Activated CD4-positive, alpha-beta T cell treated with anti-CD3 and anti-CD28 coated beads, Interleukin-2, amount 50 U/mL, for 24 hours (primary cell): ENCODE results near the gene DIAPH2.

ENCODE experiments used
- DNase-seq, 2 donors: peaks; one replicate each; pipeline ENCODE4 v3.0.0-alpha.2; 2020; ENCODE audit warnings: low read depth in 1 of 2, low spot score in 1 of 2

The DIAPH2 gene

DNA sequence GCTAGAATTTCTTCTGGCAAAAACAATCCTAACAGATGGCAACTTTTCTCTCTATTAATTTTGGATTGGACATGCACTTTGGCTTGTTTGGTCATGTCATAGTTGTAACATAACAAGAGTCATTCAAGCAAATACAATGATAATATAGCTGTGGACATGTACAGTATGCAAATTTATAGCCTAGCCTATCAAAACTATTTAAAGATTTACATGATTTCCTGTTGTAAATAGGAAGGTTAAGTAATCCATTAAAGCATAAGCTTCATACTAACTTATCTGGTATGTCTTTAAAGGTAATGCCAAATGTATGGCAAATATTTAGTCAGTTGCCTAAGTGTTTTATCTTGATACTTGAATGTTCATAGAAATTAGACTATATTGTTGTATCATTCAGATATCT is 244.4 kb downstream of the DIAPH2 start:
- DNase-seq, result no peak

DNA sequence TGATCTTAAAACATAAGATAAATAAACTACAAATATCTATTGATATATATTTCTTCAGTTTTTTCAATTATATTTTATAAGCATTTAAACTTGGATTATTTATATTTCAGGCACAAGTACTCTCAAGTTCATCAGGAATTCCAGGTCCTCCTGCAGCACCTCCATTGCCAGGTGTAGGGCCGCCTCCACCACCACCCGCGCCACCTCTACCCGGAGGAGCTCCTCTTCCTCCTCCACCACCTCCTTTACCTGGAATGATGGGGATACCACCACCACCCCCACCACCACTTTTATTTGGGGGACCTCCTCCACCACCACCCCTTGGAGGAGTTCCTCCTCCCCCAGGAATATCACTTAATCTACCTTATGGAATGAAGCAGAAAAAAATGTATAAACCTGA is 273.1 kb downstream of the DIAPH2 start:
- no peak for DNase-seq

DNA sequence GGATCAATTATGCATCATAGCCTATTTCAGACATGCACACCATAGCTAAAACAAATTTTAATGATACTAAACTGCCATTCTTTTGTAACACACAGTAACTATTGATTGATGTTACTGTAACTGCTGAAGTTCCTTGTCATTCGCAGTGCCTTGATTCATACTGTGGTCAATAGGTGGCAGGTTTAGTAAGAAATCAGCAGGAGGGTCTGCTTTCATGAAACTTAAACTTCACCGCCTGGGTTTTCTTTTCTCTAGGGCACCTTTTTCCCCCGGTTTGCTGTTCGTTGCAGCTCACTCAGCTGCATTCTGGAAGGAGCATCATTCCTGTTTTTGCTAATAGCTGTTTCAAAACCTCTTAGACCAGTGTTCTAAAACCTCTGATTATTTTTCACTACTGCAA is 287.2 kb downstream of the DIAPH2 start:
- no peak for DNase-seq

DNA sequence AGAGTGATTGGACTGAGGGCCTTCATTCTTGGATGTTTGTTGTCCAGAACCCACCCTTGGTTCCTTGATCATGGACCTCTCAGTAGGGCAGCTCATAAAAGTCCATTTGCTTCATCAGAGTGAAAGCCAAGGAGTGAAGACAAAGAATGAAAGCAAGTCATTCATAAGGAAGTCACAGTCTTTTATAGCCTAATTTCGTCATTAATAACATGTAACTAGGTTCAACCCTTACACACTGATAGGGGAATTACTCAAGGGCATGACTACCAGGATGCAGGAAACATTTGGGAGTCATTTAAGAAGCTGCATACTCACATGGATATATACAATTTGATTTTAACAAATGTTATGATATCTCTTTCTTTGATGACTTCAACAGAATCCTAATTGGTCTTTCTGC is 294.3 kb downstream of the DIAPH2 start:
- DNase-seq, result no peak

DNA sequence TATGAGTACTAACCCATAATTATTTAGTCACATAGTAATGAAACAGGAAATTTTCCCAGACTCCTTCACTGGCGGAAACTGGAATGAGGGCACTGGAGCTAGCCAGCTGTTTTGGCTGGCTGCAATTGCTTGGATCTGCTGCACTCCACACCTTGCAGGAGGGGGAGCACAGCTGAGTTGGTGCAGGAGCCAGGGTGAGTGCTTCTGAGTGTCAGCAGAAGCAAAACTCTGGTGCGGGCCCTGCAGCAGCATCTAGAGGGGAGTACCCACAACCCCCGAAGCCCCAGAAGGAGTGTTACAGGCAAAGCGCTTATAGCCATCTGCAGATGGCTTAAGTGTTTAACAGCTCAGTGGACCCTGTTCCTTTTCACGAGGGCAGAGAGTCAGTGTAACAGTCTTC is 295.1 kb downstream of the DIAPH2 start:
- DNase-seq, result no peak

DNA sequence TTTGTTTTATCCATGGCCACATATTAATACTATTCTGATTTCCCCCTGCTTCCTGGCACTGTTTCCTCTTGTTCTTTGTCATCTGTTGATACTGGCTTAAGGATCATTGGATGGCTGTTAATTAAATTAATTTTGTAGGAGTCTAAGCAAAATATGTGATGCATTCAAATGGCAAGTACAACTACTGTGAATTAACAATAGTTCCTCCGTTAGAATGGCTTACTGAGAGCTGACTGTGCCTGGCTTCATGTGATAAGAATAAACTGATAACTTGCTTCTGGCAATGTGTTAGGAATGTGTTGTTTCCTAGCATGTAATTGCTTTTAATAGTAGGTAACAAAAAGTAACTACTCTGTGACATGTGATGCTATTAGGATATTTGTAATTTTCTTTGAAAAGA is 297.5 kb downstream of the DIAPH2 start:
- no peak for DNase-seq

DNA sequence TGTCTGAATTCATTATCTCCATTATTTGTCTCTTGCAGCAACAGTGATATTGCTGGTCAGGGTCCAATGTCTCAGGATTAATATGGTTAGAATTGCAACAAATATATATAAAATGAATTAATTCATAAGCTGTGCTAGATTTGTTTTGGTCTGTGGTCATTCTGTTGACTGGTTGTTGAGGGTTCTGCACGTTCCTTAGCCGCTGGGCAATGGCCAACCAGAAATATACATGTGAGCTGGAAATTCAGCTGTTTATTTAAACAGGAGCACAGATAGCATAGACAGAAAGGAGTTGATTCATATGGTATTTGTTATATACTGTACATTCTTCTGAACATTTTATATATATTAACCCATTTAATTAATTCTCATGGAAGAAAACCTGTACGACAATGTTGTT is 299.9 kb downstream of the DIAPH2 start:
- DNase-seq, result no peak

DNA sequence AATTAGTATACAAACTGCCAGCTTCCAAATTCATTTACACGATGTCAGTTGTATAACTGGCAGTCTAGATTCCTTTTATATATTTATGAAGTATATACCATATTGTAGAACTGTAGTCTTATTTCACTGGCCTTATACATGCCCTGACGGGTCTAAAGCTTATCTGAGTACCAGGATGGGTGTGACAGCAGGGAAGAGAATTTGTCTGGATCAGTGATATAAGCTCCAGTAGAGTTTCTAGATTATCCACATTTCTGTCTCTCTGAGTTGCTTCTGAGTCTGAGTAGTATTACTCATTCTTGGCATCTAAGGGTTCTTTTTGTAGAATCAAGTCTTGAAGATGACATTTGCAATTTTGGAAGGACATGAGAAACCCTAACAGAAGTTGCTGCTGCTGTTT is 300.4 kb downstream of the DIAPH2 start:
- DNase-seq, result no peak

DNA sequence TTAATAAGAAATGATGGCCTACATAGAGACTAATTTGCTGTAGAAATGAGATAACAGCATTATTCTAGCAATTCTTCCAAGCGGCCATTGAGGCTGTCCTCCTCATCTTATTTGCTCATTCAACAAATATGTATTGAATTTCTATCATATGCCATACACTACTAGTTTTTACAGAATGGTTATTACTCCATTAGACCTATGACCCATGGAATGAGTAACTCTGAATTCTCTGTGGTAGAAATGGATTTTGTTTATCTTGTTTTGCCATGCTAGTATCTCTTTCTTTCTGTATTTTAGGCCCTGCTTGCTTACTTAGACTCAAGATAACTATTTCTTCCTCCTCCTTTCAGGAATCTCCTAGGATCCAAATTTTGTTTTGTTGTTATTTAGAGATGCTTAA is 302.6 kb downstream of the DIAPH2 start:
- DNase-seq, result no peak

DNA sequence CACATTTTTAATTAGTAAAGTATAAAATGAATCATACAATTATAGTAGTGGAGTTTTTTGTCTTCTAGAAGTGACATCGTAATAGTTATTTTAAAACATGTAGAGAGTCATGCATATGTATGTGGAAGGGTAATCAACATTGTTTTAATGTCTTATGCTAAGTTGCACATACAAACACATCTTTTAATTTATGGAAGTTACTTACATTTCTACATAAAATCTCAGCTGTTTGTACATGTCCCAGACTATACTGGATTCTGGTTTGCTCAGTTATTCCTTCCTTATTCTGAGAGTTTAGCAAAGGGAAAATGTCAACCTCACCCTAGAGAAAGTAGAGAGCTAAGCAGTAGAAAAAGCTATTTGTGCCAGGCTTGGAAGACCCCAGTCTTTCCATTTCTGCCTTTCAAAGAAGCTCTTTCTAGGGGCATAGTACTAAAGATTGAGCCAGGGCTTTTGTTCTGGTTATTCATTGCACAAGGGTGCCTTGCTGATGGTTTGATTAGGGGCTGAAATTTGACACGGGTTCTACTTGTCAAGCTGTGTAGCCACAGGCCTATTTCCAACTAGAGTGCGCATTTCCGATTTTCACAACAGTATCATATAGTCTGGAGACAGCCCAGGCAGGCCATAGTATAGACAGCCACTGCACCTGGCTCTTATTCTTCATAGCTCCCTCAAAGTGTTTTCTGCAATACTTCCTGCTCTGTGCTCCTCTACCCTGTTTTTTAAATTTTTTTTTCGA is 305.4 kb downstream of the DIAPH2 start:
- no peak for DNase-seq

DNA sequence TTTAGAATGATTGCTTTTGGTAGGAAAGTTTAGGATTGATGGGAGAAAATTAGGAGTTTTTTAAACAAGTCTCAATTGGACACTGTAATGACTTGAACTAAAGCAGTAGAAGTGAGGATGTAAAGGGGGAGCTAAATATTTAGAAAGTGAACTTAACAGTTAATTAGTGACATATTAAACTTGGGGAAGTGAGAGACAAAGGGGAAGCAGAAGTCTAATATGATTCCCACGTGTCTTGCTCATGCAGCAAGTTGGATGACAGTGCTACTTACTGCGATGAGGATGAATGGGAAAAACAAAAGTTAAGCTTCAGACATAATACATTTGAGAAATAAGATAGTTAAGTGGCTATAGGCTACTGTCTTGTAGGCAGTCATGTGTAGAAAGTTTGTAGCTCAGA is 309.5 kb downstream of the DIAPH2 start:
- DNase-seq, result no peak

DNA sequence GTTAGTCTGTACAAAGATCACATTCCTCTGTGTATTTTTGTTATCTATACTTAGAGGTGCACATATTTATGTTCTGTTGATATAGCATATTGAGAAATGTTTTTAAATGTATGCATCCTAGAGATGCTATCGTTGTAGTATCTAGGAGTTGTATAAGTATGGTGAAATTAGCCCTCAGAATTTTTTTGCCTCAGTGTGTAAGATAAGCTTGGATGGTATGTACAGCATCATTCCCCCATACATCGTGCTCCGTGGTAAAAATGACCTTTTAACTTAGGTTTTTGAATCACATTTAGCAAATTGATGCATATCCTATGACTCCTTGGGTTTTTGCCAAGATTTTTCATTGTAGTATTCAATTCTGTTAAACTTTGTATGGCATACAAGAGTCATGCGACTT is 312.6 kb downstream of the DIAPH2 start:
- no peak for DNase-seq

DNA sequence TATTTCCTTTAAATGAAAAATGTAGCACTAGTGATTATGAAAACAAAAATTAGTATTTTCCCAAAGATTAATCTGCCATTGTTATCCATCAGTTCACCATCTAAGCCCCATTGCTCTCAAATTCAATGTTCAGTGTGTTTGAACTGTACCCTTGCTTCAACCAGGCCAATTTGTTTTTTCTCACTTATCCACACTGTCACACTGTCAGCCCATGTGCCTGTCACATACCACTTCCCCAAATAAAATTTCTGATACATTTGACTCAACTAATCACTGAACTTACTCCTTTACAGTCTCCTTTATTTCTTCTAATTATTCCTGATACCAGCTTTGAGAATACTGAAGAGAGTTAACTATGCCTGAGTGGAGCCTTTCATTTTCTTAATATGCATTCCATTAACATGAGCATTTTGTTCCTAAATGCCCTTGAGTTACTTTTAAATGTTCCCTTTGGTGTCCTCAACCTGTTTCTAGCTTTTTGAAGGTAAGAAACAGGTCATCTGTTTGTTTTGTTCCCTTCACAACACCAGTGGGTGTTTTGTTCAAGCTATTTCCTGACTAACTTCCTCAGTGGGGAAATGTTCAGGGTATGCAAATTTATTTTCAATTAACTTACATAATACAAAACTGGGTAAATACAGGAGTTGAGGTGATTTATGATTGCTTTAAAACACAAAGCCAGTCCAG is 316.2 kb downstream of the DIAPH2 start:
- DNase-seq, result no peak

DNA sequence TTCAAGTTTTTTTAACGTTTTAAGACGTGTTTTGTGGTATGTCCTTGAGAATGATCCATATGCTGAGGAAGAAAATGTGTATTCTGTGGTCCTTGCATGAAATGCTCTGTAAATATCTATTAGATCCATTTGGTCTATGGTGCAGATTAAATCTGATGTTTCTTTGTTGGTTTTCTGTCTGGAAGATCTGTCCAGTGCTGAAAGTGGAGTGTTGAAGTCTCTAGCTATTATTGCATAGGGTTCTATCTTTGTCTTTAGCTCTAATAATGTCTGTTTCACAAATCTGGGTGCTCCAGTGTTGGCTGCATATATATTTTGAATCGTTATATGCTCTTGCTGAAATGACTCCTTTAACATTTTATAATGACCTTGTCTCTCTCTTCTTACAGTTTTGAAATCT is 321.5 kb downstream of the DIAPH2 start:
- no peak for DNase-seq

DNA sequence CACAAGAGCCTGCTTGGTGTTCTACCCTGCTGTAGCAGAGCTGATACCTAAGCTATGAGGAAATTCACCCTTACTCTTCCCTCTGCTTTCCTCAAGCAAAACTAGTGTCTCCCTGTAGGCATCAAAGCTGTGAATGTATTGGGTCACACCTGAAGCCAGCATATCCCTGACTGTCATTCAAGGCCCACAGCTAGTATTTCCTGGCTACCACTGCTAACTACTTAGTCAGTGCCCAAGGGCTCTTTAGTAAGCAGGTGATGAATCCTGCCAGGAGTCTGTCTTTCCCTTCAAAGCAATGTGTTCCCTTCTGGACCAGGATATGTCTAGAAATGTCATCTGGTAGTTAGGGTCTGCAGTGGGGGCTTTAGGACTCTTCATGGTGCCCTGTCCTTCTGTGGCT is 324.7 kb downstream of the DIAPH2 start:
- no peak for DNase-seq

DNA sequence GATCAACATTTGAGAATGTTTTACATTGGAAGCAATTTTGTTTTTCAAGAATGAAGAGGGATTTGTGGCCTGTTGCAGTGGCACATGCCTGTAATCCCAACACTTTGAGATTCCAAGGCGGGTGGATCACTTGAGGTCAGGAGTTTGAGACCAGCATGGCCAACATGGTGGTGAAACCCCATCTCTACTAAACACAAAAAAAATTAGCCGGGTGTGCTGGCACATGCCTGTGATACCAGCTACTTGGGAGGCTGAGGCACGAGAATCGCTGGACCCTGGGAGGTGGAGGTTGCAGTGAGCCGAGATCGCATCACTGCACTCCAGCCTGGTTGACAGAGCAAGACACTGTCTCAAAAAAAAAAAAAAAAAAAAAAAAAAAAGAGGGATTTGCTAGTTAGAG is 326.9 kb downstream of the DIAPH2 start:
- DNase-seq, result no peak

DNA sequence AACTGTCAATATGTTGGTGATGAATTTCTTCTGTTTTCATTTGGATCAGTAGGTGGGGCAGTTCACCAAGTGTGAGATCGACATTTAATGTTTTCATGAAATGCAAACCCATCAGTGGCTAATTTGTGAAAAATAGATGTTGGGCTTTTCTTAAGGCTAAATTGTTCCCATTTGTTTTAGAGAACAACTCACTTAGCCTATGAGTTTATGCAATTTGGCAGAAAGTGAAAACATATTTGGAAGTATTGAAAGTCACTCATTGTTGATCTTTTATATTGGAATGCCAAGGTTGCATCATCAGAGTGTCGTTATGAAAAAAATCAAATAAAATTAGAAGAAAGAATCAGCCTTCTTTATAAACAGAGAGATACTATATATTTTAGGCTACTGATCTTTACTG is 331.5 kb downstream of the DIAPH2 start:
- DNase-seq, result no peak

DNA sequence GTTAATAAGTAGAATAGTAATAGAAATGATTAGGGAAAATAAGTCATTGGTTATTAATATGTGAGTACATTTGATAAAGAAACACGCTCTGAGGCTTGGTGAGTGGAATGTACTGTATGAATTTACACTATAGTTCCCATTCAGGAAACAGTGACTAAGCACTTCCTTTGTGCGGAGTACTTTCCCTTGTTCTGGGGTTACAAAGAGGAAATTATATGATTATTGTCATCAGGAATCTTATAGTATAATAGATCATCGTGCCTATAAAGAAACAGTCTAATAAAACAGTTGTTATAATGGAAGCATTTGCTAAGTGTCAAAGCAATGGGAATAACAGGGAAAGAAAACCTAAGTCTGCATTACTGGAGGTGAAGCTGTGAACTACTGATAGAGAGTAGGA is 337.0 kb downstream of the DIAPH2 start:
- DNase-seq, result no peak

DNA sequence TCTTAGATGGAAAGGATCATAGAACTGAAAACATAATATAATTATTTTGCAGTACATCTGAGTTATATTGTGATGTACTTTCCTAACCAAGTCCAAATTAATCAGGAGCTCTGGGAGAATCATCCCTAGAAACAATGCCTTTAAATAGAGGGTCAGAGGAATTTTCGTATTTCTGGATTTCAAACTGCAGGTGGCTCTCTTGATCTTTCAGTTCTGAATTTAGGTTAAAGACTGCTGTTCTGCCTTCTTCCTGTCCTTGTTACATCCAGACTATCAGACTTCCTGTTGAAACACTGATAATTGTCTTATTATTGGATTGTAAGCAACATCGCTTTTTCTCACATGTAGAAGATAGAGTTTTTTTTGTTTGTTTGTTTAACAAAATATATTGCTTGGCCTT is 341.8 kb downstream of the DIAPH2 start:
- DNase-seq, result no peak

DNA sequence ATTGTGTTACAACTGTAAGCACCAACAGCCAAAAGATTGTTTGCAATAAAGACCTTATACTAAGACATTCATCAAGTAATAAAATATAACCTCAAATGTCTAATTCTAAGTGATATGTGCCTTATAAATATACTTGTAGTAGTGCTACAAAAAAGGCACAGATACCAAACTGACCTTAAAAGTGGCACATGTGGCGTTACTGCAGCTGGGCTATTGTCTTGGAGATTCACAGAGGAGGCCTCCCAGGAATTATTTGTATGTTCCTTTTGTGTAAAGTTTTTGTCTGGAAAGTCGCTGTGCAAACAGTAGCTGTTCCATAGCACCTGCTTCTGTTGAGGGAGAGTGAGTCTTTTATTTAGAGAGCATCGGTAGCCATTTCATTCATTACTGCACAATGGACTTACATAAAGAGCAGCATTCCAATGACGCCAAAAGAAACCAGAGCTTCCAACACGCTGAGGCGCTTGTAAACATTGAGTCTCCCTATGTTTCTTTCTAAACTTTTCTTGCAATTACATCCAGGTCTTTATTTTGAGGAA is 342.8 kb downstream of the DIAPH2 start:
- DNase-seq, result no peak

DNA sequence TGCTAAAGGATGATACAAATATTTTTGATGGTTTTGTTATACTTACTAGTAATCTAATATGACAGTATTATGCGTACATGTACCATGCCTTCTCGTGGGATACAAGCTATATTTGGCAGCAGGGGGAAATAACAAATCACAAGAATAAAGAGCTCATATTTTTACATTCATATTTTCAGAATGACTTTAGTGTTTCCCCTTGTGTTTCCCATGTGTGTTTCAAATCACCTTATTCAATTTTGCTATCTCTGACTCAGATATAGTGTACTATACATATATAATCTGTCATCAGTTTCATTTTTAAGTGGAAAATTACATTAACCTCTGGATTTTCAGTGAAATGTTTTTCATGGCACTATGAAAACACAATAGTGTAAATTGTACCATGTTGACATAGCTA is 345.8 kb downstream of the DIAPH2 start:
- DNase-seq, result no peak

DNA sequence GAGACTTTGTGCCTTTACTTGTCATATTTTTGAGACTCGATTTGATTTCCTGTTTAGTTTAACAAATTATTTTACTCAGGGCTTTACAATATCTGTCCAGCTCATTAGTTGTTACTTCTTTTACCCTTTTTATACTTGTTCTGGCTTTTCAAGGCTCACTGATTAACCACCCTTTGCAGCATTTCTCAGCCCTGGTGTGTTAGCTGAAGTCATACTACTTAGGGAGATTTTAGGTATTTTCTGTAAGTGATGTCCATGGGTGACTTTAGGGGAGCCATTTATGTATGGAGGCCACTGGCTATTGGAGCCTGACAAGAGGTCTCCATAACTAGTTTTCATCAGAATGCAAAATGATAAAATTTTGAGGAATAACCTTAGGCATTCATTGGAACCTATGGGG is 346.3 kb downstream of the DIAPH2 start:
- no peak for DNase-seq
